Fibroblast of lung (primary cell): ENCODE measurements around the gene SLC6A7.

Experiments used
- EZH2 ChIP-seq: IDR thresholded peaks from 2 replicates; pipeline ENCODE4 v1.5.1; 2012; ENCODE audit warnings: low read length, control low read depth, mild to moderate bottlenecking; ENCODE audit errors: missing control alignments
- TF ChIP-seq, protein P1 (sequence below), 2 donors: IDR thresholded peaks in 1 of 2; conservative IDR thresholded peaks in 1 of 2; 1 replicate in 1 of 2; 2 replicates in 1 of 2; pipeline ENCODE4 v1.5.1; 2011 to 2012; ENCODE audit warnings: low read length in 2 of 2, control low read depth in 1 of 2, inconsistent platforms in 1 of 2, low read depth in 1 of 2, mild to moderate bottlenecking in 1 of 2

DNA sequence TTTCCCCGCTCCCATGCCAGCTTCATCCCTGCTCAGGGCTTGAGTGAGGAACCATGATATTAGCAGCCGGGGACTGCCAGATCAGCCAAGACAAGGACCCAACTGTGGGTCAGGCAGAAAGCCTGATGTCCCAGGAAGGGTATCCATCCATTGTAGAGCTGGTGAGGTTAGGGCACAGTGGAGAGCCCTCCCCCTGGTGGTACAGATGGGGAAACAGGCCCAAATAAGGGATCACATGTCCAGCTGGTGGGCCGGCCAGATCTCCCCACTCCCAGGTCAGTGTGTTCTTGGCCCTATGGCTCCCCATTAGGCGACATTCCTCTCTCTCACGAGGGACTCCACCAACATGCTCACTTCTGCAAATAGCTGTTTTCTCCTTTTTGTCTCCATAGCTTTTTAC lies 14.3 kb upstream of the SLC6A7 start:
- TF ChIP-seq, protein P1, sequence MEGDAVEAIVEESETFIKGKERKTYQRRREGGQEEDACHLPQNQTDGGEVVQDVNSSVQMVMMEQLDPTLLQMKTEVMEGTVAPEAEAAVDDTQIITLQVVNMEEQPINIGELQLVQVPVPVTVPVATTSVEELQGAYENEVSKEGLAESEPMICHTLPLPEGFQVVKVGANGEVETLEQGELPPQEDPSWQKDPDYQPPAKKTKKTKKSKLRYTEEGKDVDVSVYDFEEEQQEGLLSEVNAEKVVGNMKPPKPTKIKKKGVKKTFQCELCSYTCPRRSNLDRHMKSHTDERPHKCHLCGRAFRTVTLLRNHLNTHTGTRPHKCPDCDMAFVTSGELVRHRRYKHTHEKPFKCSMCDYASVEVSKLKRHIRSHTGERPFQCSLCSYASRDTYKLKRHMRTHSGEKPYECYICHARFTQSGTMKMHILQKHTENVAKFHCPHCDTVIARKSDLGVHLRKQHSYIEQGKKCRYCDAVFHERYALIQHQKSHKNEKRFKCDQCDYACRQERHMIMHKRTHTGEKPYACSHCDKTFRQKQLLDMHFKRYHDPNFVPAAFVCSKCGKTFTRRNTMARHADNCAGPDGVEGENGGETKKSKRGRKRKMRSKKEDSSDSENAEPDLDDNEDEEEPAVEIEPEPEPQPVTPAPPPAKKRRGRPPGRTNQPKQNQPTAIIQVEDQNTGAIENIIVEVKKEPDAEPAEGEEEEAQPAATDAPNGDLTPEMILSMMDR (conservative IDR thresholded peaks at IDR 0.05 in 1 of 2, IDR thresholded peaks at IDR 0.05 in 1 of 2; ENCODE audit: low read depth in 1 of 2, low read length in 2 of 2), result peak; percentile 45 to 59
- no peak for TF ChIP-seq EZH2
